GM12872 (cell line): Measurements from ENCODE around the gene LRBA.

Experiments used
- TF ChIP-seq, protein P1 (sequence below): IDR thresholded peaks from 3 replicates; pipeline ENCODE4 v1.5.1; 2011; ENCODE audit warnings: low read depth, mild to moderate bottlenecking, low read length, moderate library complexity; ENCODE audit not compliant: insufficient read depth

LRBA gene

DNA sequence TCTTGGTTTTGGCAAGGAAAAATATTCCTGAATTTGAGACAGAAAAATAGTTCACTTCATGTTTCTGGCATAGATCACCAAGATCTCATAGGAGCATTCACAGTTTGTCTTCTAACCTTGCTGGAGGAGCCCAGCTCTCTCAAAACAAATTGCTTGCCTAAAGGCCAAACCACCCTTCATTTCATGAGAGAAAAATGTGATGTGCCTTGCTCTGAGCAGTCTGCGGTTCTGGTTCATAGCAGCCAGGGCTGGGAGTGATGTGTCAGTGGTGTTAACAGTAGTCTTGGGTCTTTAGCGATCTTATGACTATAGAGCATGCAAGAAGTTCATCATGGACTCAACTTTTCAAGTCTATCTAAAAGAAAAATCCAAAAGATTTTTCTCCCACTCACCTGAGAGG is 753.5 kb downstream of the LRBA start:
- TF ChIP-seq, protein P1, sequence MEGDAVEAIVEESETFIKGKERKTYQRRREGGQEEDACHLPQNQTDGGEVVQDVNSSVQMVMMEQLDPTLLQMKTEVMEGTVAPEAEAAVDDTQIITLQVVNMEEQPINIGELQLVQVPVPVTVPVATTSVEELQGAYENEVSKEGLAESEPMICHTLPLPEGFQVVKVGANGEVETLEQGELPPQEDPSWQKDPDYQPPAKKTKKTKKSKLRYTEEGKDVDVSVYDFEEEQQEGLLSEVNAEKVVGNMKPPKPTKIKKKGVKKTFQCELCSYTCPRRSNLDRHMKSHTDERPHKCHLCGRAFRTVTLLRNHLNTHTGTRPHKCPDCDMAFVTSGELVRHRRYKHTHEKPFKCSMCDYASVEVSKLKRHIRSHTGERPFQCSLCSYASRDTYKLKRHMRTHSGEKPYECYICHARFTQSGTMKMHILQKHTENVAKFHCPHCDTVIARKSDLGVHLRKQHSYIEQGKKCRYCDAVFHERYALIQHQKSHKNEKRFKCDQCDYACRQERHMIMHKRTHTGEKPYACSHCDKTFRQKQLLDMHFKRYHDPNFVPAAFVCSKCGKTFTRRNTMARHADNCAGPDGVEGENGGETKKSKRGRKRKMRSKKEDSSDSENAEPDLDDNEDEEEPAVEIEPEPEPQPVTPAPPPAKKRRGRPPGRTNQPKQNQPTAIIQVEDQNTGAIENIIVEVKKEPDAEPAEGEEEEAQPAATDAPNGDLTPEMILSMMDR, result no peak

DNA sequence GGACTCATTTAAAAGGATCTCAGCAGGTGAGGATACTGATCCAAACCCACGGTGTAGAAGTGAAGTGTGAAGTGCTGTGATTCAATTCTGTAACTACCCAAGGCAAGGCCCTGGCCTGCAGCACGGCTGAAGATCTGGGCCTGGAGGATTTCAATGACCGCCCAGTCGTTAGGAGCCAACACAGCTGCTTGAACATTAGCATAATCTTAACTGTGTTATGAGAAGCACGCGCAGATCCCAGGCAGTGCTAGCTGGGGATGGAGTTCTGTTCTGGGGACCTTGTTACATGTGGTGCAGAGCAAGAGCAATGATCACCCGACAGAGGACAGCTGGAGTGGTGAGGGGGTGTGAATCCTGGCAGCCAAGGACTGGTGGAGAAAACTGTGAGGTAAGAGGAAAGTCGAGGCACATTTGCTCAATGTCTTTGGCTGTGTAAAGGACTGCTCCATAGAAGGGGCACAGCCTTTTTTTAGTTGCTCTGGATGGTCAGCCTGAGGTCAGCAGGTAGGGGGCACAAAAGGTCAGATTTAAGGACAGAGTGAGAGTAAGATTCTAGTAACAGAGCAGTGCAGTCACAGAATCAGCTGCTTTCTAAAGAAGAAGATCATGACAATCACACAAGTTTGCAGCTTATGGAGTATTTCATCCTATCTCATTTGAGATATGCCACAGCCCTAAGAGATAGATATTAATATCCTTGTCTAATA is 755.1 kb downstream of the LRBA start:
- TF ChIP-seq, protein P1, result no peak

DNA sequence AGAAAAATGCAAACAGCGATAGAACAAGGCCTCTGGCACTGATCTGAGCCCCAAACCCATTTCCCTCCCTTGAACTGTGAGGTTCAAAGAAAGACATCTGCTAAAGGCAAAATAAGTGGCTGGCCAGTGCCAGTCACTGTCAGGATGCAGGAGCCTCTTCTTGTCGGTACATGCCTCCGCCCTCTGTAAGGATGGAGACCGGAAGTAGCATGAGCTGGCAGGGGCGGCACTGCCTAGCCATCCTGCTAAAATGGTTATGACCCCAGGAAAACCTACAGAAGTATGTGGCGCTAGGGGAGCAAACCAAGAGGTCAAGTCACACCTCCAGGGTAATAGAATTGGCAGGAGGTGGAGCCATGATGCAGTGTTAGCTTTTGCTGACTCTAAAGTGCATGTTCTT is 756.5 kb downstream of the LRBA start:
- TF ChIP-seq, protein P1, result no peak

DNA sequence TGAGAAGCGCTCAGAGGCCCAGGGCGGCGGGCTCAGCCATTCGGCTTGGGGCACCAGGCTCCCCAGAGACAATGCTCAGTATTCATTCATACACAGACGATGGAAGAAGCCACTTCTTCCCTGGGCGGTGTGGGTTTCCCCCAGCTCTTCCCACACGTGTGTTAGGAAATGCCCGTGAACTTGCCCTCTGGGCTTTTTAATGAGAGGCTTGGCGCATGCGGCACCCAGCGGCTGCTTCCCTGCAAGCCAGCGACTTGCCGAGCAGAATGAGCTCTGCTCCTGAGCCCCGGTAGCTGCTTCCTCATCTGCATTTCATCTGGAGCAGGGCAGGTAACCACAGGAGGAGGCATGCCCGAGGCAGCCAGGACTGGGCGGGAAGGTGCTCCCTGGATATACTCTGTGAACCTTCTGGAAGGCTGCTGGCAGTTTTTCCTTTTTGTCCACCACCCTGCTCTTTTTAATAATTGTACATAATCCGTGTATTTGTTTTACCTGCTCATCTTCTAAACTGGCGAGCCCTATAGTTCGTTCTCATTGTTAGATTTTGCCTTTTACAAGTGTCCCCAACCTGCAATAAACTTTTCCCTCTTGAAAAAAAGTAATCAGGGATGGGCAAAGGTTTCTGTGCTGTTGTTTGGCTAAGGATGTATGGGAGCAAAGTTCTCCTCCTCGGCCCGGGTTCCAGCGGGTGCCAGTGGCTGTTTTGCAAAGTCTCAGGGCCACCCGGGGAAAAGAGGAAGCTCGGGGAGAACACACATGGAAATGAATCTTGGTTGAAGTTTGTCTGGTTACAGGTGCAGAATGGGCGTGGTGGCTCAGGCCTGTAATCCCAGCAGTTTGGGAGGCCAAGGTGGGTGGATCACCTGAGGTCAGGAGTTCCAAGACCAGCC is 758.0 kb downstream of the LRBA start:
- TF ChIP-seq, protein P1, result no peak

DNA sequence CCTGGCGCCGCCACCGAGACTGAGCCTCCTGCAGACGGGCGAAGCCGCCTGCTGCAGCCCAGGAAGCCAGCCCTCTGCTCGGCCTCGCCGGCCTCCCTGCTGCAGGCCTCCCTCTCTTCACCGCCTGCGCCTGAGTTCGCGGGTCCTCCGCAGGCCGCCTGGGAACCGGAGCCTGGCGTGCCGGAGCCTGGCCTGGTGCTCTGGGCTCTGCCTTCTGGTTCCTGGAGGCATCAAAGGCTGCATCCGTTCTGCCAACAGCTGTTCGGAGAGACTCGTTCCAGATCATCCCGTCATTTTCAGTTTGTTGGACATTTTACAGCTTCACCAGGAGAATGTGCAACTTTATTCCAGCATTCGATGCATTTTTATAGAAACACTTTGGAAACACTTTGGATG is 758.9 kb downstream of the LRBA start:
- TF ChIP-seq, protein P1, result no peak

DNA sequence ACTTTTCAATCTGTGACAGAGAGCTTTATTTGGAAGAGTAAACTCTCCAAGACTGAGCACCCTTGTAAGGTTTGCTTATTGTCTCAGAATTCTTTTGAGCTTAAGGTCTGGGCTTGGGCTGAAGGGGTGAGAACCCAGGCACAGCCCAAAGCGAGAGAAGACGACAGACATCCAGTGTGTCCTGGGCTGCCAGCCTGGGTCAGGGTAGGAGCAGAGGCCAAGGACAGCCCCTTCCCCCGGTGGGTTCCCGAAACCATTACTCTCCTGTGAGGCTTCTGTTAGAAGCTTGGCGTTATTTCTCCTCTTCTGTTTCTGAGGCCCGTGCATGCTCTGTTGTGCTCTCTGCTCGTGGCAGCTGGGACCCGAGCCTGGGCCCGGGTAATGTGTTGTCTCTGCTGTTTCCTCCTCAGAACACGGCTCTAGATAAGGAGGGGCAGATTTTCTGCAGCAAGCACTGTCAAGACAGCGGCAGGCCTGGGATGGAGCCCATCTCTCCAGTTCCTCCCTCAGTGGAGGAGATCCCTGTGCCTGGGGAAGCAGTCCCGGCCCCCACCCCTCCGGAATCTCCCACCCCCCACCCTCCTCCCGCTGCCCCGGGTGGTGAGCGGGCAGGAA is 759.4 kb downstream of the LRBA start:
- TF ChIP-seq, protein P1, result no peak

DNA sequence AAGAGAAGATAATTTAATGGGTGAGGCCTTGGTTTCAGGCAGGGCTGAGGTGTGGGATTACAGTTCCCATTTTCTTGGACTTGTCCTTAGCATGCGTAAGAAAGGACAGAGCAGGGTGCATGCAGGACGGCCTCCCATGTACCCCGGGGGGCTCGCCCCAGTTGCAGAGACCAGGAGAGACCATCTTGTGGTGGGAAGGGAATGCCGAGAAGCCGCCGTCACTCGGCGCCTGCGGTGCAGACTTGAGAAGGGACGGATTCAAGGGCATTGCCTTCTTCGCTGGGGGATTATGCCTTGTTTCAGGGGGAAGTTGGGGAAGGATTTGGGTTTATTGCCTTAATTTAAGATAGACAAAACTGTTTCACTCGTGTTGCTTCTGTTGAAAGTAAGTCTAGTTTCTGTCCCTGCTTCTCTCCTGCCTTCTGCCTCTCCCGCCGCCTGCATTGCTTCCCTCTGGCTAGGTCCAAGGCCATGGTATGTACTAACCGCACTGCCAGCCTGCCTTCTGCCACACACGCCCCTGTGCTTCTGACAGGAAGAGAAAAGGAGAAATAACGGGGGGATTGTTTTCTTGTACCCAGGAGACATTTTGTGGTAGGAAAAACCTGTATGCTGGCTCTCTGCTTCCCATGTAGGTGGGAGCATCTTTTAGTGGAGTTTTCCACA is 761.0 kb downstream of the LRBA start:
- TF ChIP-seq, protein P1, result no peak
